Cerebellar cortex (tissue), 1 donor: ENCODE results near the gene FAT1.

ENCODE experiments used
- DNase-seq: peaks from one replicate; pipeline ENCODE4 v3.0.0-alpha.2; 2015; ENCODE audit warnings: low spot score

FAT1 gene

DNA sequence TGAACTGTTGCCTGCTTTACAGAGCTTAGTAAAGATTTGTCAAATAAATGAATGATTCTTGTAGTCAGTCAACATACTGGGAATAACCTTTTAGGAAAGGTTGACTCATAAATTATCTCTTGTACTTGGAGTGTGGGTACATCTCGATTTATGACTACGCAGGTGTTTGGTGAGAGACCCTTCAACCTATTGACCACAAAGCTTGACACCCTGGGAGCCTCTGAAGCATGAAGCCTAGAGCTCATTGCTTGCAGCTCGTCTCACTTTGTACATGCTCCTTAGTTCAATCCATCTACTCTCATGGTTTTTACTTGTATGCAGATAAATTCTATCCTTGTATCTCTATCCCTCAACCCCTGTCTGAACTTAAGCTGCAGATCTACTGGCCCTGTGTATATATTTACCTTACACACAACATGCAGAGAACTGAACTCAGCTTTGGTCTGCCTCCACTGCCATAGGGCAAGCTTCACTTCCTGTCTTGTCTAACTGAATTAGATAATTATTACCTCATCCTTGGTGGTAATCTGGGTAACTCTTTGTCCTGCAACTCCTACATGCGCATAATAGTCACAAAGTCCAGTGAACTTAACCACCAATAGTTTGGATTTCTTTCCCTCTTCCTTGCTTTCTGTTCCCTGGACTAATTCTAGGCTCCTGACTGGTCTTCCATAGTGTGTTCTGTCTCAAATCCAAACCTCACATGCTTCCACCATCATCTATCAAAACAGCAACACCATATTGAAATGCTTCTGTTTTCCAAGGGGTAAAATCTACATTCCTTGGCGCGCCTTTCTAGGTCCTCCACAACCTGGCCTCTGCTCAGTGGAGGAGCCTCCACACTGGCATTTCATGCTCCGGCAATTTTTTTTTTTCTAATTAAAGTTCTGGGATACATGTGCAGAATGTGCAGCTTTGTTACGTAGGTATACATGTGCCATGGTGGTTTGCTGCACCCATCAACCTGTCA, 32.2 kb upstream of the FAT1 start:
- no peak for DNase-seq

- no peak for DNase-seq
Measured at GRCh38 chr4:186754976-186755375, 31.3 kb upstream of the FAT1 start.

DNA sequence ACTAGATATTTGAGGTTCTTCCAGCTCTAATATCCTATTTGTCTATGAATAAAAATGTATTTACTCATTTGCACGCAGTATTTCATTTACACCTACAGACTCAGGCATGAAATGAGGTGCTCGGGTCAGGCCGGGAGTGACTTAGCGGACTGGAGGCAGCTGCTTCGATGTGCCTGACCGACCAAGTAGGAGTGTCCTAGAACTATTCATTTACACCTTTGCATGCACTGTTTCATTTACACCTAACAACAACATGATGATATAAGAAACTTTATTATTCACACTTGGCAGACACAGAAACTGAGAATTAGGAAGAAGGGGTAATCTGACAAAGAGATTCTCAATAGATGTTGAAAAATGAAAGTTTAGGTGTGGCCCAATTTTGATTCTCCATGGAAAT, 28.7 kb upstream of the FAT1 start:
- DNase-seq = no peak

GRCh38 chr4:186749611-186750281, 26.1 kb upstream of the FAT1 start:
- DNase-seq = peak; percentile 75

DNA sequence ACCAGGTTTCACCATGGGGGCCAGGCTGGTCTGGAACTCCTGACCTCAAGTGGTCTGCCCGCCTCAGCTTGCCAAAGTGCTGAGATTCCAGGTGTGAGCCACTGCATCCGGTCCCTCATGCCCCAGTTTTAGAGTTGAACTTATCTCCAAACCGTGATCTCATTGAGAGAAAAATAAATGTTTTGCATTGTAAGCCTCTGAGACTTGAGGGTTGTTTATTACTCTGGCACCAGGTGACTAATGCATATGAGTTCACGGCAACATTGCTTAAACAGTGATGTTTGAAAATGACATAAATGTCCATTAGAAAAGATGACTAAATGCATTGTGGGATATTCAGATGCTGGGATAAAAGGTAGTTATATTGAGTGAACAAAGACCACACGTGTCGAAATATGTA, 22.9 kb upstream of the FAT1 start:
- DNase-seq = no peak

GRCh38 chr4:186743261-186743660, 19.6 kb upstream of the FAT1 start:
- DNase-seq = peak; percentile 14

GRCh38 chr4:186740822-186741221, 17.2 kb upstream of the FAT1 start:
- DNase-seq = no peak

DNA sequence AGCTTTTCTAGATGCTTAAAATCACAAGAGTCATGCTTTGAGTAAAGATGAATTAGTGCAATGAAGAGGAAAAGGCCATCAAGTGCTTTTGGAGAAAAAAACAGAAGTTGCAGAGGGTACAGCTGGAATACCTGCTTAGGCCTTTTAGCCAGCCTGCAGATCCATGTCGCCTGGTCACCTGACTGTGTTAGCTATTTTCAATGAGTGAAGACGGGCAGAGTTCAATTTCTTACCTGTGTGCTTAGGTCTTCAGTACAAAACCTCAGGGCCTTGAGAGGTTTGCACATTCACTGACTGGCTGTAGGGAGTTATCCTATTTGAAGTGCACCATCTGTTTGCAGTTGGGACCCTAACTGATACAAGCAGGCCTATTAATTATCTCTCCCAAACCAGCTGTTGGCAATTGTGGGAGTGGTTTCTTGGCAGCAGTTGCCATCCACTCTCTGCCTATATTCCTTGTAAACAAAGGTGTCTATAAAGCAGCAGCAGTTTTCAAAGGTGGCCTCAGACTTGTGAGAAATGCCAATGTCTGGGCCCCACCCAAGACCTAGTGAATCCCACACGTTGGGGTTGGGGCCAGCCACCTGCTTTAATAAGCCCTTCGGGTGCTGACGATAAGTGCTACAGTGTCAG, 16.3 kb upstream of the FAT1 start:
- DNase-seq = no peak

- DNase-seq = no peak
Measured at GRCh38 chr4:186739317-186739716, 15.7 kb upstream of the FAT1 start.

GRCh38 chr4:186738421-186738820, 14.8 kb upstream of the FAT1 start:
- no peak for DNase-seq

DNA sequence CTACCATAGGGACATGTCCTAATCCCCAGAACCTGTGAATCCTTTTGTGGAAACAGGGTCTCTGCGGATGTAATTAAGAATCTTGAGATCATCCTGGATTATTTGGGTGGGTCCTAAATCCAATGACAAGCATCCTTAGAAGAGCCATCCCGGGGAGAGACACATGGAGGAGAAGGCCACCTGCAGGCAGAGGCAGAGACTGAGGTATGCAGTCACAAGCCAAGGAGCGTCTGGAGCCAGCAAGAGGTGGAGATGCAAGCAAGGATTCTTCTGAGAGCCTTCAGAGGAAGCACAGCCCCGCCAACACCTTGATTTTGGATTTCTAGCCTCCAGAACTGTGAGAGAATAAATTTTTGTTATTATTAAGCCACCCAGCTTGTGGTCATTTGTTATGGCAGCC, 13.8 kb upstream of the FAT1 start:
- no peak for DNase-seq

DNA sequence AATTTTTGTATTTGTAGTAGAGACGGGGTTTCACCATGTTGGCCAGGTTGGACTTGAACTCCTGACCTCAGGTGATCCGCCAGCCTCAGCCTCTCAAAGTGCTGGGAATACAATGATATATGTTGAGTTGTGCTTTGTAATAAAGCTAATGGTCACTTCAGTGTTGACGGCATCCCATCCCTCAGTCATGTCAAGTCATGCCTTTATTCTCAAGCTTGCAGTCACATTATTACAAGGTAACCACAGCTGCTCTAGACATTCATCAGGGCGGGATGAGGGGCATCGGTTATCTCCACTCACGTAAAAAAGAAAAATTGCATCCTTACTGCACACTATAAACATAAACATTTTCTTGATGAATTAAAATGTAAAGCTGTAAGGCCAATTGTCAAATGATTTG, 12.8 kb upstream of the FAT1 start:
- no peak for DNase-seq

- no peak for DNase-seq
Measured at GRCh38 chr4:186734251-186734650, 10.6 kb upstream of the FAT1 start.

DNA sequence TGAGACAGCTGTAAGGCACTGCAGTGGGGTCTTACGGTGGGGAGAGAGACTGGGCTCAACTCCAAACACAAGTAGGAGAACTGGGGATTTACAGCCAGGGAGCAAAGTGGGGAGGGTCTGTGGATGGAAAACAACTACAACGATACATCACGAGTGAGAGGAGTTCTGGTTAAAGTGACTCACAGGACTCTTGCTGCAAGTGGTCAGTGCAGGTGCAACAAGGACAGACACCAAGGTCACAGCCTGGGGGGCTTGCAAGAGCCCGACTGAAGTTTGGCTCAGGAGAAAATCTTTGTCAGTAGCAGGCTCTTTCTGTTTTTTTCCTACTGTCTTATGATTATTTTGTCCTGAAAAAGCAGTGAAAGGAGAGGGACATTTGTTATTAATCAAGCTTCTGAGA, 10.1 kb upstream of the FAT1 start:
- DNase-seq = no peak

- no peak for DNase-seq
Measured at GRCh38 chr4:186730621-186731020, 7.0 kb upstream of the FAT1 start.

GRCh38 chr4:186729856-186730255, 6.2 kb upstream of the FAT1 start:
- DNase-seq = no peak

DNA sequence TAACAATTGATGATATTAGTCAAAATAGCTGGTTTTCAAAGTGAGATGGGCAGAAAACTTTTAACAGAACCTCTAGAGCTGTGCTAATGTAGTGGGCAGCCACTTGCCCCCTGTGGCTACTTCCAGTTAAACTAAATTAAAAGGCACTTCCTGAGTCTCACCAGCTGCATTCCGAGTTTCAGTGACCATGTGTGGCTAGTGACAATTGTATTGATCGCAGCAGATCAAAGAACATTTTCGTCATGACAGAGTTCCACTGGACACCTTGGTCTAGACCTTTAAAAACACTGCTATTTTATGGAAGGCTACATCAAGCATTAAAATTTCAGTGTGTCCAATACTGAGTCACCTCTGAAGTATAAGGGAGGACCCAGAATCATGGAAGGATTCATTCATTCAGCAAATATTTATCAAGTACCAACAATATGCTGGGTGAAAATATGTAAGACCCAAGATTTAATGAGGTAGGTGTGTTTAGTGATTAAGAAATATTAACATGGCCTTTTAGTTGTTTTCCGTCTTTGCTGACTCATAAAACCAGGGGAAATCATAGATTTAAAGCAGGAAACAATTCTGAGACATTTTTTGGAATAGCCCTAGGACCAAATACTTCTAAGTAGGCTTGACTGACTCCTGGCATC, 5.1 kb upstream of the FAT1 start:
- no peak for DNase-seq

GRCh38 chr4:186727977-186728519, 4.4 kb upstream of the FAT1 start:
- DNase-seq = peak; percentile 17

DNA sequence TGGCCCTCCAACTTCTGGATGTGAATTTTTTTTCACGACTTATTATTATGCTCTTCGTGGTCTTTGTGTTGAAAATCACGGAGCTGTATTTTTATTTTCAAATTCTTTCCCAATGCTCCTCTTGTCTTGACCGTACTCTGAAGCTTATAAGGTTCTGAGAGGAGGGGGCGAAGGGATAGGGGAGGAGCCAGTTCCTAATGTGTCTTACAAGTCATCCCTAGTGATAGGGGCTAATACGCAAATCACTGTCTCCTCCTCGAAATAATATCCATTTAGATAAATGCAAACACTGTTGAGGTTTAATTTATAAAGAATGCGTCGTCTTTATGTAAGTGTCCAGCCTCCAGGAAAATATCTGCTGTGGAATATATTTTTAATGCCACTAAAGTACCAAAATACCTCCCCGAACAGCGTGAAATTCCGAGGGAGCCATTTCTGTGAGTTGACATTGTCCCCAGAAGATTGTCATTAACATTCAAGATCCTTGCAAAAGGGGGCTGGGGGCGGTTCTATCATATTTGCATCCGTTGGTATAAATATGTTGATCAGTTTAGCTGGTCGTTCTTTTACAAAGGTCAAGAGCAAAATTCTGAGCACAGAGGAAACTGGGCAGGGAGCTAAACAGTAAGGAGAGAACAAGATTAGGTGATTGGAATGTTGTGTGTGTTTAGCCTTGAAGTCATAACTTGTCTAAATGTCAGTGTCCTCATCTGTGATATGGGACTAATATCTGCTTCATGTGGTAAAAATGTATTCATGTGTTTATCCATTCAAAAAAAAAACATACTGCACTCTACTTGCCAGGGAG, 3.7 kb upstream of the FAT1 start:
- no peak for DNase-seq

DNA sequence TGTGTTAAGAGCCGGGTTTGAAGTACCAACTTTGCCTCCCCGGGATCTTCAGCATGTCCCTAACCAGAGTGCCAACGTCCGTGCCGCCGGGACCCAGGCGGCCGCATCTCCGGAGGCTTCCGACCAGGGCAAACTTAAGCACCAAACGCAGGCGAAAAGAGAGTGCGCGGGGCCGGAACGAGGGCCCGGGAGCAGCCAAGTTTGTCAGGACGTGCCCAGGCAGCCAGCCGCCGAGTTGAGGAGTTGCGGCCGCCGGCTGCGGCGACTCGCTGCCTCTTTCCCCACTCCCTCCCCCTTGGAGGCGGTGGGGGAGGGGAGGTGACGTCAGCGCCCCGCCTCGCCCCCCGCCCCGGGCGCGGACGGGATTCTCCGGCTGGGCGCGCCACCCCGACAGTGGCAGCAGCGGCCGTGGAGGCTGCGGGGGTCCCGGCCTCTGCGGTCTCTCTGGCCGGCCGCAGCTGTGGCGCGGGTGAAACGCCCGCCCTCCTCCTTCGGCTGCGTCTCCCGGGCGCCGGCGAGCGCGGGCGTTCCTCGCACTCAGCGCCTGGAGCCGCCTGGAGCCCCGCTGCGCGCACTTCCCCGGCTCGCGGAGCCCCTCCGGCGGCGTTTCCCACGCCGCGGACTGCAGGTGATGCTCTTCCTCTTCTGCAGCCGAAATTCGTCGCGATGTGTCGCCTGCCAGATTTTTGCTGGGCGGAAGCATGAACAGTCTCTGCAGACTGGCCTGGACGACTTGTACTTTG, 2.9 kb upstream of the FAT1 start:
- peak; percentile 60 for DNase-seq
